ENCODE measurements around the gene ACAD11. TPM values are rescaled to one million over a fixed set of nuclear protein-coding genes. Genes with fewer than 3 reads are reported as not detected.
A peak's percentile ranks its signal among the peaks of the same experiment; 100 is the strongest.

ACAD11 gene
- total RNA-seq, 1 donor from 2014 or later: 19.6 TPM

DNA sequence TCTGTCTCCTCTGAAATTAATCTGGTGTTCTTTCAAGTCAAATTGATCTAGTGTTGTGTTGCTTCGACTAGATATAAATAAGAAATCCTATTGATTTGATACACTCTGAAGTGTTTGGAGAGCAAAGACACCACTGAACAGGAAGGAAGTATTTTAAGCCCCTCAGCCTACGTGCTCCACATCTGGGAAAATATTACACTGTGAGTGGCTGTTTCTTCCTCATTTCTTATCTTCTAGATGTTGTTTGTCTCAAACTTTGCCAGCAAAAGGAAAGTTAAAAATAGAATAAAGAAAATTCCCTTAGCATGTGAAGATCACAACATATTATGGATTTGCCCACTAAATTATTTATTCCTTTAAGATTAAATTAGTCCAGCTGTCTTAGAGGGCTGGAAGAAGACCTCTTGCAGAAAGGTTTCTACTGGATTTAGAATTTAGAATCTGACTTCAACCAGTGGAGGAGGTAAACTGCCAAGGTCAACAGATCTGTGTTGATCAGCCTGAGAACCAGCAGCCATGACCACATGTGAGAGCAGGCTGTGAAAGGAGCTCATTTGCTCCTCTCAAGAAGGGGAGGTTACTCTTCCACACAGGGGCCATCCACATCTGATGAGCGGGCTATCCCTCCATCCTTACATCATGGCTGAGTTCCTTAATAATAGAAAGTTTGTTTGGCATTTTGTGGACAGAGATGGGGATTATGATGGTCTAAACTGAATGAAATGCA, 108.9 kb downstream of the ACAD11 start:
- DNase-seq: no peak

- peak; percentile 56 for DNase-seq
Measured at GRCh38 chr3:132549890-132550578, 109.6 kb downstream of the ACAD11 start.

DNA sequence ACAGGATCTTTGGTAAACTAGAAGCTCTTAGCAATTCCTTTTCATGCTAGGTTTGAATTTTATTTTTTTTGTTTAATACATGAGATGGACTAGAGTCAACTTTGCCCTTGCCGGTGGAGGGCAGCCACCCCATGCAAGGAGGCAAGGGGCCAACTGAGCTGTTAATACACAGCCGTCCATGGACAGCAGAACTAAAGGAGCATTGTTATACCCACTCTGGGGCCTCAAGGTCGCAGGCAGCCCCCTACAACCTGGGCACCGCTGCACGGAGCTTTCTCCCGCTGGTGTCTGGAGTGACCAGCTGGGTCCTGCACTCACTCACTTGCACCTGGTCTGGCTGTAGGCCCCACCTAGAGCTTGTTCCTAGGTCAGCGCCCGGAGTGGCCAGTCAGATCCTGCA, 110.4 kb downstream of the ACAD11 start:
- no peak for DNase-seq

- DNase-seq: no peak
Measured at GRCh38 chr3:132545471-132545870, 114.1 kb downstream of the ACAD11 start.

- DNase-seq: no peak
Measured at GRCh38 chr3:132544130-132544529, 115.5 kb downstream of the ACAD11 start.

DNA sequence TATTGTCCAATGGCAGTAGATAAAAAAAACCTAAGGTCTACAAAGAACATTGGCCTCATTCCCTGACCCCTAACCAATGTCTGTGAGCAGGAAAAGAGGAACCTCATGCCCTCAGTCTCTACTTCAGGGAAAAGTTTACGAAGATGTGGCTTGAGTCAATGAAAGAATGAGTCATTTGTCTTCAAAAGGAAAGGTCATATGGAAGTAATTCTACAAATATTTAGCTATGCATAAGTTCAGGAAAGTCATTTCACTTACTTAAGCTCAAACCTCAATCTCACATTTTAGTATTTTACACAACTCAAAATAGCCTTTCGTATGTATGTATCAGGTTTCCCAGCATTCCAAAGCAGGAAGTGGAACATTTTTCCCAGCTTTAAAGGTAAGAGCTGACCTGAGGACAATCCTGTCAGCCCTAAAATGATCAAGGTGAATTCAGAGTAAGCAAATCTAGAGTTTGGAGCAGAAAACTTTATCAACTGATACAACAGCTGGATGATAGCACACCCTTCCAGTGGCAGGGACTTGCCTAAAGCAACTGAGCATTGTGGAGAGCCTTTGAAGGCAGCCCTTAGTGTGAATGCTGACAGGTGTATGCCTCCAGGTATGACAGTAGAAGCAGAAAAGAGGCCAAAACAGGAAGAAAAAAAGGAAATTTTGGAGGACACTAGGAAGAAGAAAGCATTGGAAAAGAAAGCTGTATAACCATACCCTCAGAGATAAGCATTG, 116.4 kb downstream of the ACAD11 start:
- DNase-seq: peak; percentile 65

- DNase-seq: no peak
Measured at GRCh38 chr3:132542577-132542976, 117.0 kb downstream of the ACAD11 start.

- no peak for DNase-seq
Measured at GRCh38 chr3:132539681-132540080, 119.9 kb downstream of the ACAD11 start.

GRCh38 chr3:132538072-132538471, 121.5 kb downstream of the ACAD11 start:
- no peak for DNase-seq

GRCh38 chr3:132537297-132537696, 122.3 kb downstream of the ACAD11 start:
- no peak for DNase-seq

GRCh38 chr3:132536442-132537153, 123.0 kb downstream of the ACAD11 start:
- peak; percentile 25 for DNase-seq

GRCh38 chr3:132535575-132536441, 123.8 kb downstream of the ACAD11 start:
- DNase-seq: peak; percentile 93

DNA sequence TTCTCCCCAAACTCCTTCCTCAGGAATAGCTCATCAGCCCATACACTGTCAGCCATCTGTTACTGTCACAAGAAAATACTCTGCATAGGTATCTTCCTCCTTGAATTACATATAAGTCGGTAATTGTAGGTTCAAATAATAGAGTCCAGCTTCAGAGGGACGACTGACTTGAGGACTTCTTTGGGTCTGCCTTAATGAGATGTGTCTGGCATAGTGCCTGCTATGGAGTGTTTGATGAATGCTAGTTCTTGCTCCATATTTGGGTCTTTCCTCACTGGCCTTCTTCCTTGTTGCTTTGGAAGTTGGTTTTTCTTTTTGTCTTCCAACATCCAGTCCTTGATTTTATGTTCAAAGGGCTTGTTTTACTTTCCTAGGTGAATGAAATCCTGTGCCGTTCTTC, 129.0 kb downstream of the ACAD11 start:
- DNase-seq: no peak

DNA sequence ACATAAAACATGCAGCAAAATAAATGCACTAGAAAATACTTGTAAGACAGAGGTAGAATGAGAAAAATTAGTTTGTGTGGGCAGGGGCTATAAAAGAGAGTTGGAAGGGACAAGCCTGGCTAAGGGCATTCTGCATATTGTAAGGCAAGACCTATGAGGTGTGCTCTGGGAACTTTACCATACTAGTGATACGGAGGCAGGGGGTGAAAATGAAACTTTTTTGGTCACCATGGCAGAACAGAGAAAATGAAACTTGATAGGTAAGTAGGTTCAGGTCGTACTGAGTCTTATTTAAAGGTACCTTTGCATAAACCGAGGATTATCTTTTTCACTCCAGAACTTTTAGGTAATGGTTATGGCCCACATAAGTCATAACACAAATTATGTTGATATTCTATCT, 137.3 kb downstream of the ACAD11 start:
- no peak for DNase-seq

- no peak for DNase-seq
Measured at GRCh38 chr3:132521901-132522300, 137.7 kb downstream of the ACAD11 start.

DNA sequence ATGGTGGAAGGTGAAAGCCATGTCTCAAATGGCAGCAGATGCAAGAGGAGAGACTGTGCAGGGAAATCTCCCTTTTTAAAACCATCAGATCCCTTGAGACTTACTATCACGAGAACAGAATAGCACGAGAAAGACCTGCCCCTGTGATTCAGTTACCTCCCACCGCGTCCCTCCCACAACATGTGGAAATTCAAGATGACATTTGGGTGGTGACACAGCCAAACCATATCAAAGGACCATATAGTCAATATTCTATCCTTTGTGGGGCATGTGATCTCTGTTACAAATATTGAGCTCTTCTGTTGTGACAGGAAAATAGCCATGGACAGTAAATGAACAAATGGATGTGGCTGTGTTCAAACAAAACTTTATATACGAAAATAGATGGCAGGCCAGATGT, 139.7 kb downstream of the ACAD11 start:
- DNase-seq: no peak

- DNase-seq: no peak
Measured at GRCh38 chr3:132517311-132517710, 142.3 kb downstream of the ACAD11 start.

GRCh38 chr3:132513057-132513456, 146.6 kb downstream of the ACAD11 start:
- DNase-seq: no peak

DNA sequence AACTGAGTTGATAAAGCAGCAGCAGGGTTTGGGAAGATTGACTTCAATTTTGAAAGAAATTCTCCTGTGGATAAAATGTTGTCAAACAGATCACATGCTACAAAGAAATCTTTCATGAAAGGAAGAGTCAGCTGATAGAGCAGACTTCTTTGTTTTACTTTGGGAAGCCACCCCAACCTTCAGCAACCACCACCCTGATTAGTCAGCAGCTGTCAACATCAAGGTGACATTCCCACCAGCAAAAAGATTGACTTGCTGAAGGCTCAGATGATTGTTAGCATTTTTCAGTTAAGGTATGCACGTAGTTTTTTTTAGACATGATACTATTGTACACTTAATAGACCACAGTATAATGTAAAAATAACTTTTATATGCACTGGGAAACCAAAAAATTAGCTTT, 150.1 kb downstream of the ACAD11 start:
- no peak for DNase-seq

GRCh38 chr3:132509096-132509495, 150.5 kb downstream of the ACAD11 start:
- DNase-seq: no peak

All from dermis blood vessel endothelial cell (primary cell).